NCI-H2107 treated with DMSO at 0.1 percent for 48 hours (cell line): Measurements from ENCODE around the gene SHROOM3.
A peak's percentile ranks its signal among the peaks of the same experiment; 100 is the strongest.
"Not testable (repeated sequence)": the region's sequence is repeated elsewhere in the genome, so short reads cannot be mapped to it uniquely, and the experiment has no call there.

Source experiments
- DNase-seq: peaks from one replicate; lab custom pipeline; 2025; ENCODE audit not compliant: unreplicated experiment; lab: John Stamatoyannopoulos, UW

The SHROOM3 gene

GRCh38 chr4:76443376-76443775 is 8.3 kb downstream of the SHROOM3 start:
- no peak for DNase-seq

GRCh38 chr4:76445911-76446310 is 10.9 kb downstream of the SHROOM3 start:
- no peak for DNase-seq

GRCh38 chr4:76447393-76447851 is 12.4 kb downstream of the SHROOM3 start:
- DNase-seq, result no peak

- DNase-seq, result no peak
Observed at GRCh38 chr4:76448211-76448610, 13.2 kb downstream of the SHROOM3 start.

- no peak for DNase-seq
Observed at GRCh38 chr4:76449362-76449767, 14.3 kb downstream of the SHROOM3 start.

- no peak for DNase-seq
Observed at GRCh38 chr4:76449833-76450232, 14.8 kb downstream of the SHROOM3 start.

GRCh38 chr4:76453232-76453631 is 18.2 kb downstream of the SHROOM3 start:
- DNase-seq, result no peak

GRCh38 chr4:76454073-76454472 is 19.0 kb downstream of the SHROOM3 start:
- DNase-seq, result not testable (repeated sequence)

GRCh38 chr4:76457885-76458284 is 22.9 kb downstream of the SHROOM3 start:
- DNase-seq, result no peak

GRCh38 chr4:76458297-76458696 is 23.3 kb downstream of the SHROOM3 start:
- no peak for DNase-seq

- DNase-seq, result no peak
Observed at GRCh38 chr4:76458825-76459224, 23.8 kb downstream of the SHROOM3 start.

- no peak for DNase-seq
Observed at GRCh38 chr4:76459291-76459723, 24.3 kb downstream of the SHROOM3 start.

- no peak for DNase-seq
Observed at GRCh38 chr4:76463568-76463967, 28.5 kb downstream of the SHROOM3 start.

- DNase-seq, result no peak
Observed at GRCh38 chr4:76470064-76470463, 35.0 kb downstream of the SHROOM3 start.

- DNase-seq, result no peak
Observed at GRCh38 chr4:76470532-76470931, 35.5 kb downstream of the SHROOM3 start.

GRCh38 chr4:76476571-76476970 is 41.5 kb downstream of the SHROOM3 start:
- no peak for DNase-seq

- no peak for DNase-seq
Observed at GRCh38 chr4:76484654-76485053, 49.6 kb downstream of the SHROOM3 start.

GRCh38 chr4:76485450-76485849 is 50.4 kb downstream of the SHROOM3 start:
- DNase-seq, result peak; percentile 27

- no peak for DNase-seq
Observed at GRCh38 chr4:76486588-76487276, 51.7 kb downstream of the SHROOM3 start.

- DNase-seq, result no peak
Observed at GRCh38 chr4:76487621-76488020, 52.6 kb downstream of the SHROOM3 start.

GRCh38 chr4:76488455-76488854 is 53.4 kb downstream of the SHROOM3 start:
- DNase-seq, result no peak

- DNase-seq, result no peak
Observed at GRCh38 chr4:76488888-76489685, 54.1 kb downstream of the SHROOM3 start.
